D721Med (cell line): Measurements from ENCODE around the gene MYO1G.

Source experiments
- DNase-seq: peaks from one replicate; pipeline ENCODE4 v3.0.0; 2011; ENCODE audit warnings: low spot score; ENCODE audit not compliant: insufficient read length
- FAIRE-seq: peaks from 2 replicates; lab custom pipeline; 2011; peaks lifted over from hg19 to GRCh38; lab: Jason Lieb, UNC
- CTCF ChIP-seq: IDR thresholded peaks from 2 replicates; pipeline ENCODE4 v1.5.1; 2012; ENCODE audit warnings: mild to moderate bottlenecking, control low read depth; ENCODE audit not compliant: insufficient read depth; ENCODE audit errors: missing control alignments

The MYO1G gene

DNA sequence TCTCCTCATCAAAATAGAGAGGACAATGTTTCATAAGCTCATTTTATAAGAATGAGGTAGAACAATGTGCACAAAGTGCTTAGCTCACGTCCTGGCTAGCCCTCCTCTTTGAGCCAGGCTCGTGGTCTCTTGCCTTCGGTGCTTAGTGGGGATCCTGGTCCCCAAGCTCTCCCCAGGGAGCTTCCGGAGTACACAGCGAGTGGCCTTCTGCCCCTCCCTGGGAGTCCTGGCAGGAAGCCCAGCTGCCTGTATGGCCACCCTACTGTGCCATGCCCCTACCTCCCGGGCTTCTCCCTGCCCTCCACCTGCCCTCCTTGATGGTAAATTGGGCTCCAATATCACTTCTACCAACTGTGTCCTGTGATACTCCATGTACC lies 868 bp downstream of the MYO1G start:
- FAIRE-seq (no peak), DNase-seq (no peak)
- TF ChIP-seq CTCF = no peak

GRCh38 chr7:44977304-44977958 lies 1.4 kb downstream of the MYO1G start:
- FAIRE-seq = no peak
- TF ChIP-seq CTCF = no peak
- no peak for DNase-seq

- TF ChIP-seq CTCF = no peak
- no peak for FAIRE-seq
- no peak for DNase-seq
These were observed 2.0 kb downstream of the MYO1G start for GRCh38 chr7:44976746-44977196.

- FAIRE-seq (no peak), DNase-seq (no peak)
- TF ChIP-seq CTCF = no peak
These were observed 2.6 kb downstream of the MYO1G start for GRCh38 chr7:44976040-44976745.

DNA sequence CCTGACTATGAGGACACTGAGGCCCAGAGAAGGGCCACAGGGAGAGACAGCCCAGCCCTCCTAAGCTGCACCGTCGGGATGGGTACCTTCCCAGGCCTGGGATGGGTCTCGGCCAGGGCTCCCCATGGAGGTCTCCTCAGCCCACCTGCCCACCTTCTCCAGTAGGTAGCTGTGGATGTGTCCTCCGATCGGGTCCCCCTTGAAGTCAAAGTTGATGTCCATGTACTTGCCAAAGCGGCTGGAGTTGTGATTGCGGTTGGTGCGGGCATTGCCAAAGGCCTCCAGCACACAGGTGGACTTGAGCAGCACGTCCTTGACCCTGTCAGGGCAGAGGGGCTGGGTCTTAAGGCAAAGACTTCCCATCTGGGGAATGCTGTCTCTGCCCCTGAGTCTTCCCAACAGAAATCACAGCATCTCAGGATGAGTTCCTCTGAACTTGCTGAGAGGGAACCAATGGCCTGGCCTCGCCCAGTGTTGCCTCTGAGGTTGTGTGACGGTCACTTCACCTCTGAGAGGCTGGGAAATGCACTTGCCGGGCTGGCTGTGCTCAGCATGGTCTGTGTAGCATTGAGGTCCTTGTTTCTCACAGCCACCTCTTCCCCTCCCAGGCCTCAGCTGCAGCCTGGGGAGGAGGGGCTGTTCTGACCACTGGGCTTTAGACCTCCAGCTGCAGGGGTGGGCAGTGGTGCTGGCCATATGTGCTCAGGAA lies 3.3 kb downstream of the MYO1G start:
- FAIRE-seq (no peak), DNase-seq (no peak)
- TF ChIP-seq CTCF = no peak

- no peak for TF ChIP-seq CTCF
- DNase-seq (no peak), FAIRE-seq (no peak)
These were observed 4.3 kb downstream of the MYO1G start for GRCh38 chr7:44974549-44974948.
